ENCODE data around the gene NPPA.

DNA sequence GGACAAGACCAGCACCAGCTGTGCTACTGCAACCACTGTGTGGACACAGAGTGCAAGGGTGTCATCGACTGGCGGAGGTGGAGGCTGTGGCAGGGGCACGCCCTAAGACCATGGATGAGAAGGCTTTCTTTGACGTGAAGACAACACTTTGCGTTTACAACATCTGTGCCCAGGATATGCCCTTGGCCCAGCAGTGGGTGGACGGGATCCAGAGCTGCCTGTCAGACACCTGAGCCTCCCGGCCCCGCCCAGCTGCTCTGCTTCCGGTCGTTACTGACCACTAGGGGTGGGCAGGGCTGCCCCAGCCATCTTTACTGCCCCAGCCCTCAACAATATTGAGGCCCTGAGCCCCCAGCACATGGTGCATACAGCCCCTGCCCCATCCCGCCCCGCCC lies 32.6 kb upstream of the NPPA start:
- TF ChIP-seq POLR2A (IDR thresholded peaks at IDR 0.05; ENCODE audit: low read length): no peak
- no peak for TF ChIP-seq GATA1 (IDR thresholded peaks at IDR 0.05; ENCODE audit: low read depth, low read length)
